ENCODE data around the gene TMEM242.

DNA sequence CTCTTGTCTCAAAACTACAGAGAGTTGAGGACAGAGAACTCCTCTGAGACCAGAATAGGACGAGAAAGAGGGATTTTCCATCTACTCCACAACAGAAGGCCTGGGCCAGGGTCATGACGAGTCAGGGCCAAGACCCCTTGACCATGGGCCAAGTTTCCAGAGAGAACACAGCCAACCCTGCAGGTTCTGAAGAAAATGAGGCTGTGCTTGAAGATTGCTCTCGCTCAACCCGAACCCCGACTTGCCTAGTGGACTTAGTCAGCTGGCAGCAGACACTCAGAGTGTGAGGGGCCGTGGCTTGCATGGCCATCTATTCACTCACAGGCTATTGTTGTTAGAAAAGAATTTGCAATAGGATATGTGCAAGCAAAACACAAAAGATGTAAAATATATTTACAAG is 54.5 kb downstream of the TMEM242 start:
- TF ChIP-seq, protein P1, sequence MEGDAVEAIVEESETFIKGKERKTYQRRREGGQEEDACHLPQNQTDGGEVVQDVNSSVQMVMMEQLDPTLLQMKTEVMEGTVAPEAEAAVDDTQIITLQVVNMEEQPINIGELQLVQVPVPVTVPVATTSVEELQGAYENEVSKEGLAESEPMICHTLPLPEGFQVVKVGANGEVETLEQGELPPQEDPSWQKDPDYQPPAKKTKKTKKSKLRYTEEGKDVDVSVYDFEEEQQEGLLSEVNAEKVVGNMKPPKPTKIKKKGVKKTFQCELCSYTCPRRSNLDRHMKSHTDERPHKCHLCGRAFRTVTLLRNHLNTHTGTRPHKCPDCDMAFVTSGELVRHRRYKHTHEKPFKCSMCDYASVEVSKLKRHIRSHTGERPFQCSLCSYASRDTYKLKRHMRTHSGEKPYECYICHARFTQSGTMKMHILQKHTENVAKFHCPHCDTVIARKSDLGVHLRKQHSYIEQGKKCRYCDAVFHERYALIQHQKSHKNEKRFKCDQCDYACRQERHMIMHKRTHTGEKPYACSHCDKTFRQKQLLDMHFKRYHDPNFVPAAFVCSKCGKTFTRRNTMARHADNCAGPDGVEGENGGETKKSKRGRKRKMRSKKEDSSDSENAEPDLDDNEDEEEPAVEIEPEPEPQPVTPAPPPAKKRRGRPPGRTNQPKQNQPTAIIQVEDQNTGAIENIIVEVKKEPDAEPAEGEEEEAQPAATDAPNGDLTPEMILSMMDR (IDR thresholded peaks at IDR 0.05), result no peak
- TF ChIP-seq MEF2A (IDR thresholded peaks at IDR 0.05; ENCODE audit: borderline replicate concordance, low read depth) (no peak), GABPA (IDR thresholded peaks at IDR 0.05; ENCODE audit: low read depth) (no peak), TCF12 (IDR thresholded peaks at IDR 0.05) (no peak), GATA2 (CRISPR knock-in tag; IDR thresholded peaks at IDR 0.05) (no peak), TAF1 (IDR thresholded peaks at IDR 0.05; ENCODE audit: borderline replicate concordance, low read depth, low read length) (no peak), RCOR1 (IDR thresholded peaks at IDR 0.05; ENCODE audit: low read length) (no peak), EP300 (IDR thresholded peaks at IDR 0.05; ENCODE audit: borderline replicate concordance in 1 of 2, low read depth in 1 of 2, low read length in 1 of 2) (no peak), RXRA (IDR thresholded peaks at IDR 0.05; ENCODE audit: borderline replicate concordance, low read depth) (no peak)
